ENCODE measurements around the gene B2M.

- TF ChIP-seq, protein P1, sequence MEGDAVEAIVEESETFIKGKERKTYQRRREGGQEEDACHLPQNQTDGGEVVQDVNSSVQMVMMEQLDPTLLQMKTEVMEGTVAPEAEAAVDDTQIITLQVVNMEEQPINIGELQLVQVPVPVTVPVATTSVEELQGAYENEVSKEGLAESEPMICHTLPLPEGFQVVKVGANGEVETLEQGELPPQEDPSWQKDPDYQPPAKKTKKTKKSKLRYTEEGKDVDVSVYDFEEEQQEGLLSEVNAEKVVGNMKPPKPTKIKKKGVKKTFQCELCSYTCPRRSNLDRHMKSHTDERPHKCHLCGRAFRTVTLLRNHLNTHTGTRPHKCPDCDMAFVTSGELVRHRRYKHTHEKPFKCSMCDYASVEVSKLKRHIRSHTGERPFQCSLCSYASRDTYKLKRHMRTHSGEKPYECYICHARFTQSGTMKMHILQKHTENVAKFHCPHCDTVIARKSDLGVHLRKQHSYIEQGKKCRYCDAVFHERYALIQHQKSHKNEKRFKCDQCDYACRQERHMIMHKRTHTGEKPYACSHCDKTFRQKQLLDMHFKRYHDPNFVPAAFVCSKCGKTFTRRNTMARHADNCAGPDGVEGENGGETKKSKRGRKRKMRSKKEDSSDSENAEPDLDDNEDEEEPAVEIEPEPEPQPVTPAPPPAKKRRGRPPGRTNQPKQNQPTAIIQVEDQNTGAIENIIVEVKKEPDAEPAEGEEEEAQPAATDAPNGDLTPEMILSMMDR (IDR thresholded peaks at IDR 0.05; ENCODE audit: borderline replicate concordance, extremely low read depth, low read length, poor library complexity, severe bottlenecking) = no peak
- TF ChIP-seq EZH2 (IDR thresholded peaks at IDR 0.05; ENCODE audit: borderline replicate concordance, low read depth, low read length, severe bottlenecking) = no peak
Measured at GRCh38 chr15:44682211-44682610, 29.1 kb upstream of the B2M start.

Data from DND-41 (cell line).